NT2/D1 (cell line): ENCODE measurements around the gene PRKCB.

ENCODE experiments used
- SUZ12 ChIP-seq: IDR thresholded peaks from 2 replicates; pipeline ENCODE4 v1.6.1; 2011; ENCODE audit not compliant: insufficient read length, insufficient read depth; ENCODE audit errors: extremely low read depth
- YY1 ChIP-seq: IDR thresholded peaks from 2 replicates; pipeline ENCODE4 v1.6.1; 2011; ENCODE audit not compliant: insufficient read length, insufficient read depth
- ZNF274 ChIP-seq: IDR thresholded peaks from 2 replicates; pipeline ENCODE4 v1.6.1; 2011; ENCODE audit warnings: mild to moderate bottlenecking, low read depth, low read length

DNA sequence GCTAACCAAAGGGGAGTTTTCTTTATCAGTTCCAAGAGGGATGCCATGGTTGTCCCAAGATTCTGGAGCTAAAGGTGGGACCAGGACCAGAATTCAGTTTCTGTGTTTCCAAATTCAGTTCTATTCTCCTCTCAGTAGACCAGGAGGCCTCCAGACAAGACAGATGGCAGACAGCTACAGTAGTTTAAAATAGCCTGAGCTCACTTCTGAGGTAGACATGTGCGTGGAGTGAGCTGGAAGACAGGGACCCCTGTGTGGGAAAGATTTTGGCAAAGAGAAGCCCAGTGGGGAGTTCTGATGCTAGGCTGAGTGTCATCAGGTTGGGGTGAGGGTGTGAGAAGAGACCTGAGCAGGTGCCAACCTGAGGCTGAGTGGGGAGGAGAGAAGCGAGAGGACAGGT lies 95.4 kb downstream of the PRKCB start:
- TF ChIP-seq SUZ12: no peak
- no peak for TF ChIP-seq YY1
- TF ChIP-seq ZNF274: no peak
